ENCODE results near the gene ZNF410.

- TF ChIP-seq CTCF (IDR thresholded peaks at IDR 0.05; ENCODE audit: extremely low read depth in 1 of 2, insufficient read depth in 1 of 2, low read depth in 1 of 2, low read length in 2 of 2) (no peak), MYC (IDR thresholded peaks at IDR 0.05; ENCODE audit: low read depth, low read length) (no peak), EZH2 (IDR thresholded peaks at IDR 0.05; ENCODE audit: borderline replicate concordance, low read depth, low read length, severe bottlenecking) (no peak), POLR2A (IDR thresholded peaks at IDR 0.05; ENCODE audit: low read depth, low read length) (peak; percentile 64), POLR2AphosphoS5 (IDR thresholded peaks at IDR 0.05; ENCODE audit: insufficient read depth, low read depth, low read length) (peak; percentile 73), JUN (IDR thresholded peaks at IDR 0.05; ENCODE audit: borderline replicate concordance, insufficient read depth, insufficient read length, low read depth) (no peak), GATA2 (IDR thresholded peaks at IDR 0.05; ENCODE audit: insufficient read depth, insufficient read length, low read depth, low read length) (no peak), FOS (IDR thresholded peaks at IDR 0.05; ENCODE audit: borderline replicate concordance, insufficient read depth, low read length) (no peak)
- TF ChIP-seq, protein P1, sequence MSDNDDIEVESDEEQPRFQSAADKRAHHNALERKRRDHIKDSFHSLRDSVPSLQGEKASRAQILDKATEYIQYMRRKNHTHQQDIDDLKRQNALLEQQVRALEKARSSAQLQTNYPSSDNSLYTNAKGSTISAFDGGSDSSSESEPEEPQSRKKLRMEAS (IDR thresholded peaks at IDR 0.05; ENCODE audit: insufficient read depth, insufficient read length) = no peak
Observed at GRCh38 chr14:73851567-73852382, 34.9 kb upstream of the ZNF410 start, which contains the start of gene PTGR2.

All from endothelial cell of umbilical vein (primary cell).